Astrocyte (in vitro differentiated cells and primary cell): ENCODE data around the gene PTCH1.

Experiments used
- CTCF ChIP-seq: IDR thresholded peaks from 2 replicates; pipeline ENCODE4 v1.5.1; 2011; ENCODE audit warnings: low read depth, mild to moderate bottlenecking, inconsistent platforms, low read length, moderate library complexity; ENCODE audit not compliant: insufficient read depth
- EZH2 ChIP-seq: IDR thresholded peaks from 2 replicates; pipeline ENCODE4 v1.6.1; 2012; ENCODE audit warnings: mild to moderate bottlenecking, low read length, inconsistent platforms; ENCODE audit not compliant: insufficient read depth

DNA sequence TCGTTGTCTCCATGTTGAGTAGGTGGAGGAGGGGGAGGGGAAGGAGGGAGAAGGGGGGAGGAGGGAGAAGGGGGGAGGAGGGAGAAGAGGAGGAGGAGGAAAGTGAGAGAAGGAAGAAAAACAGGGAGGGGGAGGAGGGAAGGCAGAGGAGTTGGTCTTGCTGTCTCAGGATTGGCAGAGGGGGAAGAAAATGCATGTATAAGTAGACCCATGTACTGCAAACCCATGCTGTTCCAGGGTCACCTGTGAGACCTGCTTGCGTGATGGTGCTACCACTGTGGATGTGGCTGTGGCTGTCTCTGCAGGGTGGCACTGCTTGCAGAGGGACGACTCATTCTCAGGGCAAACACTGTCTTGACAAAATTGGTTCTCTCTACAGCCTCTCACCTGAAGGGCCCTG lies 76.3 kb downstream of the PTCH1 start:
- no peak for TF ChIP-seq EZH2
- TF ChIP-seq CTCF = no peak
